ENCODE data around the gene GNAS. TPM values are rescaled to one million over a fixed set of nuclear protein-coding genes. Genes with fewer than 3 reads are reported as not detected.
"Not testable (repeated sequence)": the region's sequence is repeated elsewhere in the genome, so short reads cannot be mapped to it uniquely, and the experiment has no call there.

Gene GNAS
- total RNA-seq (2014; rRNA removed; shearing (Covaris generic)) = 416 and 436 TPM in 2 replicates

DNA sequence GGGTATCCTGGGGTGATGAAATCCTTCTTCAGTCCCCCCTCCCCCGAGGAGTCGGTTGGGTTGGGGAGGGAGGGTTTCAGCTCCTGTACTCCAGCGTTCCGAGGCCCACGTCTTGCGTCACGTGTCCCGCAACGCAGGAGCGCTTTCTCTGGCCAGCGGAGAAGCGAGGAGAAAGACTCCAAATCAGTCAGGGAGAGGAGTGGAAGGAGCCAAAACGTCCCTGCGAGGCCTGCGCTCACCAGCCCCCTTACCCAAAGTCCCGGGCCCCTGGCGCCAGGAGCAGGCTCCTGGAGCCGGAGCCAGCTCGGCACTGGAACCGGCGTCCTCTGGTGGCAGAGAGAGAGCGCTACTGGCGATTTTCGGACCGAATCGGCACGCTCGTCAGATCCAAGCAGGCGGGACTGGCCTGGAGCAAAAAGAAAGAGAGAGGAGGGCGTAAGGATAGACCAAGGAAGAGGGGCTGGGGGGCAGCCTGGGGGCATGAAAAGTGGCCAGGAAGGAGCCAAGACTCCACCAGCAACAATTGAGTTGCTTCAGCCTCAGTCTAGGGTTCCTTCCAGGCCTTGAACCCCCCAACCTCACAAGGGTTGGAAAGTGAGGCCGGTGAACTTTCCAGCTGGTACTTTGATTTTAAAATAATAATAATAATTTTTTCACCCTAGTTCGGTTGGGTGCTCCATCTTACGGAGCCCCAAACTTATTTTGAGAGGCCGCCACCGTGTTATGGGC lies at the start of gene GNAS:
GNAS (plus strand) TSS at position 174 of the 729 bp plus-strand sequence.
- no peak for DNase-seq (ENCODE audit: low spot score)

GRCh38 chr20:58803533-58803932 lies 49.0 kb upstream of the GNAS start:
- DNase-seq (ENCODE audit: low spot score) = no peak

DNA sequence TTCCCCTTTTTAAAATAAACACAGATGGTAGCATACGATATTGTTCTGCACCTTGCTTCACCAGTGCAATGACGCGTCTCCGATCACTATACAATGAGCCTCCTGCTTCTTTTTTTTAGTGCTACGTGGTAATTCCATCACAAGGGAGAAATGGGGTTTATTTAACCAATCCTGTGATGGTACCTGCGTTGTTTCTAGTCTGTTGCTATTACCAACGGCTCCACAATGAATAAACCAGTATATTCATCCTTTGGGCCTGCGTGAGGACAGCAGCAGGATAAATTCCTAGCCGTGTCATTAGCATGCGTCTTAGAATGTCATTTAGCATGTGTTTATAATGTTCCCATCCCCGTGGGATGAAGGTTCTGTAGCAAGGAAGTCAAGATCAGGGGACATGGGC lies 44.7 kb upstream of the GNAS start:
- DNase-seq (ENCODE audit: low spot score) = no peak

DNA sequence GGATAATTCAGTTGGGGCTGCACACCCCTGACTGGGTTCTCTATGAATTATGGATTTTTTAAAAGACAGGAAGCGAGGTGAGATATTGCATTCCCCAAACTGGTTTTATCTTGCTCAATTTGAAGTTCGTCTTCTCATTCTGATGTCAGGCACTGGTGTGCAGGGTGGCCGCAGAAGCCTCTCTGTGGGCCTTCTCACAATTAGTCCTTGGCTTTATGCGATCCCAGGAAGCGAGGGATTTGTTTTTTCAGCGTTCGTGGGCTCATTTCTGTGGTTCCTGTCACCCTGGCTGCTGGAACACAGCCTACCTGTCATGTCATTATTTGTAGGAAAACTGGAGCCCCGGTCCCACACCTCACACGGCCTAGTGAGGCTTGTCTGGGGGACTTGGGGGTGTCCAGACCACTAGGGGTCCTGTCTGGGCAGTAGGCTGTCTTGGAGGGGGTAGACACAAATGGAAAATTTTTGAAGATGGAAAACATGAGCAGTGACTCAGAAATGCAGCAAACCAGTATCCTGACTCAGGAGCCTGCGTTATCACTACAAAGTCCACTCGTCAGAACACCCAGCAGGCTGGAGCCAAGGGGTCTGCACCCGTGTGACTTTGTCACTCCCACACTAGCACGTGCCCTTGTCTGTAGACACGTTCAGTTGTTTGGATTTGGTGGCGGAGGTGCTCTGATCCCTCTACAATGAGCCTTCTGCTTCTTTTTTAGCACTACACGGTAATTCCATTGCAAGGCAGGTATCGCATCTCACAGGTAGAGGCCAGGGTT lies 44.1 kb upstream of the GNAS start:
- peak; percentile 60 for DNase-seq (ENCODE audit: low spot score)

GRCh38 chr20:58810116-58810878 lies 42.2 kb upstream of the GNAS start:
- DNase-seq (ENCODE audit: low spot score) = peak; percentile 67

DNA sequence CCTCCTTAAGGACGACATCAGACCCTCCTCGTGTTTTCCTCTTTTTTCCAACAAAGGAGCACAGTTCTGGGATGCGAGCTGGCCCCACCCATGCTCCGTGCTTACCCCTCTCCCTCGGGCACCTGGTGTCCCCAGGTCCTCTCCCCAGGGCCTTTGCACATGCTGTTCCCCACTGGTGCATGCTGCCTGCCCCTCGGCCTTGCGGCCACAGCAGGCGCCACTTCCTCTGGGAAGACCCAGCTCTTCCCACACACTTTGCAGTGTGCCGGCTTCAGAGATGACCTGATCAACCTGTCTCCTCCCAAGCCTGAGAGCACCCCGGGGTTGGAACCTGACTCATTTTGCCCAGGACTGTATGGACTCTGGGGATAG lies 41.7 kb upstream of the GNAS start:
- no peak for DNase-seq (ENCODE audit: low spot score)

DNA sequence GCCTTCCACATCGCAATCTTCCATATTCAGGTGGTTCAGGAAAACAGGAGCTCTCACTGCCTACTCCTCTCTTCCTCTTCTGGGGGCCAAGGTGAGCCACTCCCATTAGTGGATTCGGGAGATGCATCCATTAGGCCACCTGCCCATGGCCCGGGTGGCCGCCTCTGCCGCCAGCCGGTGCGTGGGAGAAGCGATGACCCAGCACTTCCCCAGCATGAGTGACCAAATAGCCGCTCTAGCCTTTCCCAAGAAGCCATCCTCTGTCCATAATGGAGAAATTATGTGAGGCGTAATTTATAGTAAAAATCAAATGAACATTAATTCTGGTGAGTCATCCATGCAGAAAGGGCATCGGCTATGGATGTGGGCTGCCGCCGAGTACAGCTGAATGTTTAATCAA lies 41.2 kb upstream of the GNAS start:
- DNase-seq (ENCODE audit: low spot score) = no peak

DNA sequence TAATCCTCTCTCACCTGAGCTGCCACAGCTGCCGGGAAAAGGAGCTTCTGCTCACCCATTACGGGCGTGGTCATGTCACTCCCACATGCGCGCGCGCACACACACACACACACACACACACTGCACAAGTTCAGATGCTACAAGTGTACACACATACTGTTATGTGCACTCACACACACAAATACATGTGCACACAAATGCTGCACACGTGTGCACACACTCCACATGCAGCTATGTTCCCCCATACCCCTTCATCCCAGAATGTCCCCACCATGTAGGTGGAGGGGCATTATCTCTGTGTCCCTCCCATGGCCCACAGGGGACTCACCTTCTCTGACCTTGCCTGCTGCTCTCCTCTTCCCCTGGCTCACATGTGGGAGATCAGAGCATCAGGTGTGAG lies 39.1 kb upstream of the GNAS start:
- no peak for DNase-seq (ENCODE audit: low spot score)

DNA sequence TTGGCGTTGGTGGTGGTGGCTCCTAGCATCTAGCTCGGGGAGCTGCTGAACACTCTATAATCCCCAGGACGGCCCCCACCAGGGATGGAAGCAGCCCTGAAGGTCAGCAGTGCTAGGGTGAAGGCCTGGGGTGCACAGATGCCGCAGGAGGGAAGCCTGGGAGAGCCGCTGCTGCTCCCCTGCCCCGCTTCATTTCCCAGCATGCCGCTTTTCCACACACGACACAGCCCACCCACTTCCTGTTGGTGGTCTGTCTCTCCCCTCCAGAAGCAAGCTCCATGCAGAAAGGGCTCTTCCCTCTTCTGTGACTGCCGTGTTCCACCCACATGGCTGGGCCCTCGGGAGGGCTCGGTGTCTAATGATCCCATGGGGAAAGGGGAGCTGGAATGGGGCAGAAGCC lies 37.1 kb upstream of the GNAS start:
- DNase-seq (ENCODE audit: low spot score) = no peak

DNA sequence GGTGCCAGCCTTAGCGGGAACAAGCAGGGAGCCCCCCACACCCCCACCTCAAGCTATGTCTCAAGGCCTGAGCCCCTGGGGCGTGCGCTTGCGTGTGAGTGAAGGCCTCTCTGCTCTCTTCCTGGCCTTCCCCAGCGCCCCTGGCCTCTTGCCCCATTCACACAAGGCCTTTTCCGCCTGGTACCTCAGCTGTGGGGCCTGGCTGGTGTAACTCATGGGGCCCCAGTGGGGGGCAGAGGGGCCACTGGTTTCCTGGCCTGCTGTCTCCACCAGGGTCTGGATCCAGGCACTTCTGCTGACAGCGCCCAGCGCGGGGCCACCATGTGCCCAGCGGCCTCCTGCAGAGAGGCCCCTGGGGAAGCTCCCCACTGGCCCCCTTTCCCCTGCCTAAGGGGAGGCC lies 36.5 kb upstream of the GNAS start:
- no peak for DNase-seq (ENCODE audit: low spot score)

- DNase-seq (ENCODE audit: low spot score) = no peak
Measured at GRCh38 chr20:58816957-58817651, 35.4 kb upstream of the GNAS start.

- no peak for DNase-seq (ENCODE audit: low spot score)
Measured at GRCh38 chr20:58817748-58818147, 34.8 kb upstream of the GNAS start.

DNA sequence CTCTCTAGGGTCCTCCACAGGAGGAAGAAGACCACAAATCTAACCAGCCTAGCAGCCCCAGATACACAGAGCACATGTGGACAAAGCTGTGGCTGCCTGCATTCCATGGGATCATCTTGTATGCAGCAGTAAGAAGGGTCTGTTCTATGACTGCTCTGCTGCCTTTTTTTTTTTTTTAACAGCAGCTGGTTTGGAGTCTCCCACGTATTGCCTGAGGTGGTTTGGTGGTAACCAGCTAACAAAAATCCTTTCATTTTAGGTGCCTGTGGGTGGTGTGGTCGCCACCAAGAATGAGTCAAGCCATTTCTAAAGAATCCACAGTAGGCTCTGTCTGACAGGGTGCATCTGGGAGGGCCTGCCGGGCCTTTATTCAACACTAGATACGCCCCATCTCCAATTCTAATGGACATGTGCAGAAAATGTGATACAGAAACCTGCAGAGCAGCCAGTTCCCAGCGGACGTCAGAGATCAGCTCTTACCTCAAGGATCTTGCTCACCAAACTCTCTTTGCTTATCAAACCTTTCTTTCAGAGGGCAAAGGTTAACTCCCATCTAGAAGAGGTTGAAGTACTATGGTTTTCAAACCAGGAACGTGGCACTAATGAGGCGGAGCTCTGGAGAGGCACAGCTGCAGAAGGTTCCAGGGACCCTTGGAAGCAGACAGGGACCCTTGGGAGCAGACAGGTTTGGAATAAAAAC lies 33.8 kb upstream of the GNAS start:
- DNase-seq (ENCODE audit: low spot score) = peak; percentile 89

- DNase-seq (ENCODE audit: low spot score) = no peak
Measured at GRCh38 chr20:58819921-58820320, 32.6 kb upstream of the GNAS start.

DNA sequence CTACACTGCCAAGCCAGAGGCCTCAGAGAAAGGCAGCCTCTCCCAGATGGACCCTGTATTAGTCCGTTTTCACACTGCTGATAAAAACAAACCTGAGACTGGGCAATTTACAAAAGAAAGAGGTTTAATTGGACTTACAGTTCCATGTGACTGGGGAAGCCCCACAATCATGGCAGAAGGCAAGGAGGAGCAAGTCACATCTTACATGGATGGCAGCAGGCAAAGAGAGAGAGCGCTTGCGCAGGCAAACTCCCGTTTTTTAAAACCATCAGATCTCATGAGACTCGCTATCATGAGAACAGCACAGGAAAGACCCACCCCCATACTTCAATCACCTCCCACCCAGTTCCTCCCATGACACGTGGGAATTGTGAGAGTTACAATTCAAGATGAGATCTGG lies 32.0 kb upstream of the GNAS start:
- not testable (repeated sequence) for DNase-seq (ENCODE audit: low spot score)

DNA sequence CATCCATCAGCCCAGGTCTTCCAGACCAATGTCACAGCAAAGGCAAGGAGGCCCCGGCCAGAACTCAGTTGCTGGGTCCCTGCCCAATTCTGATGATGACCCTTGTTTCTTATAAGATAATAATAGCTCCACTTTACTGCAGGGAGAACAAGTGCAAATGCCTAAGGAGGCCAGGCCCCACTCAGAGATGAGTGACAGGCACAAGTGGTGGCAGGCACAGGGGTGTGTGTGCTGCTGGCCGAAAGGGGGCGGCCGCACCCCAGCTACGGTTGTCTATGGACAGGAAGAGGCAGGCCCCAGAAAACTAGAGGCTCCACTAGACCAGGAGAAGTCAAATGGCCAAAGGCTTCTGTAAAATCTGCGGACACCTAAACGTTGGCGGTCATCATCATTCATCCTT lies 30.4 kb upstream of the GNAS start:
- DNase-seq (ENCODE audit: low spot score) = no peak

- DNase-seq (ENCODE audit: low spot score) = no peak
Measured at GRCh38 chr20:58822748-58823730, 29.5 kb upstream of the GNAS start.

GRCh38 chr20:58824843-58825242 lies 27.7 kb upstream of the GNAS start:
- DNase-seq (ENCODE audit: low spot score) = no peak

- no peak for DNase-seq (ENCODE audit: low spot score)
Measured at GRCh38 chr20:58825450-58825849, 27.1 kb upstream of the GNAS start.

- no peak for DNase-seq (ENCODE audit: low spot score)
Measured at GRCh38 chr20:58826271-58826670, 26.2 kb upstream of the GNAS start.
